Neural cell (in vitro differentiated cells): Measurements from ENCODE around the gene BLTP3B. TPM values are rescaled to one million over a fixed set of nuclear protein-coding genes. Genes with fewer than 3 reads are reported as not detected.

Experiments
- H2AFZ ChIP-seq: fragments of 200-600, 300-800 bp; sonication (generic), shearing (Covaris generic); 2 replicates; pipeline ENCODE4 v1.6.0; 2014; ENCODE audit warnings: low read depth, mild to moderate bottlenecking, antibody characterized with exemption, low read length, moderate library complexity
- H3F3A ChIP-seq: fragments of 200-600 bp; shearing (Covaris generic); 2 replicates; pipeline ENCODE4 v1.6.1; 2016; ENCODE audit warnings: mild to moderate bottlenecking, moderate library complexity, mixed read lengths, antibody characterized with exemption, low read length; ENCODE audit not compliant: insufficient read depth, poor library complexity, severe bottlenecking
- H3K27ac ChIP-seq: fragments of 200-600, 300-800 bp; sonication (generic), shearing (Covaris generic); 2 replicates; pipeline ENCODE4 v1.5.1; 2014; ENCODE audit warnings: mild to moderate bottlenecking, low read length, moderate library complexity
- H3K27me3 ChIP-seq: fragments of 300-800, 200-600 bp; sonication (generic), shearing (Covaris generic); 2 replicates; pipeline ENCODE4 v1.6.0; 2014; ENCODE audit warnings: mild to moderate bottlenecking, low read depth, low read length, moderate library complexity; ENCODE audit not compliant: insufficient read depth
- H3K36me3 ChIP-seq: fragments of 300-800, 200-600 bp; sonication (generic), shearing (Covaris generic); 2 replicates; pipeline ENCODE4 v1.5.1; 2014; ENCODE audit warnings: mild to moderate bottlenecking, antibody characterized with exemption, low read length, moderate library complexity; ENCODE audit not compliant: insufficient read depth
- H3K4me2 ChIP-seq: fragments of 300-800, 200-600 bp; sonication (generic), shearing (Covaris generic); 2 replicates; pipeline ENCODE4 v1.6.0; 2014; ENCODE audit warnings: mild to moderate bottlenecking, low read length
- H3K4me3 ChIP-seq: fragments of 300-800, 200-600 bp; sonication (generic), shearing (Covaris generic); 2 replicates; pipeline ENCODE4 v1.5.1; 2014; ENCODE audit warnings: mild to moderate bottlenecking, low read length, moderate library complexity
- H3K79me2 ChIP-seq: fragments of 200-600 bp; shearing (Covaris generic); replicated peaks from 2 replicates; pipeline ENCODE4 v1.6.0; 2014; ENCODE audit warnings: mild to moderate bottlenecking, low read length, moderate library complexity; ENCODE audit not compliant: insufficient read depth
- H3K9ac ChIP-seq: fragments of 300-800, 200-600 bp; sonication (generic), shearing (Covaris generic); 2 replicates; pipeline ENCODE4 v1.6.1; 2016; ENCODE audit warnings: mild to moderate bottlenecking, low read length, mixed read lengths
- H3K9me2 ChIP-seq: fragments of 200-600 bp; shearing (Covaris generic); 2 replicates; pipeline ENCODE4 v1.6.1; 2016; ENCODE audit warnings: mild to moderate bottlenecking, low read length, mixed read lengths; ENCODE audit not compliant: insufficient read depth
- H3K9me3 ChIP-seq: fragments of 200-600, 300-800 bp; sonication (generic), shearing (Covaris generic); 2 replicates; pipeline ENCODE4 v1.6.1; 2016; ENCODE audit warnings: mild to moderate bottlenecking, mixed run types, low read length, moderate library complexity, mixed read lengths
- H4K20me1 ChIP-seq: fragments of 200-600 bp; shearing (Covaris generic); 2 replicates; pipeline ENCODE4 v1.6.1; 2016; ENCODE audit warnings: mild to moderate bottlenecking, mixed run types; ENCODE audit not compliant: insufficient read depth
- EP300 ChIP-seq: fragments of 450-650 bp; conservative IDR thresholded peaks from 2 replicates; pipeline ENCODE4 v1.6.1; 2014; ENCODE audit warnings: antibody characterized with exemption, mild to moderate bottlenecking, moderate library complexity; ENCODE audit not compliant: poor library complexity, severe bottlenecking
- EZH2 ChIP-seq: fragments of 200-600, 300-800 bp; shearing (Covaris generic), sonication (generic); IDR thresholded peaks from 2 replicates; pipeline ENCODE4 v1.6.1; 2014; ENCODE audit warnings: antibody characterized with exemption, low read length, borderline replicate concordance, mild to moderate bottlenecking; ENCODE audit not compliant: insufficient read depth, poor library complexity, severe bottlenecking
- MXI1 ChIP-seq: fragments of 450-650 bp; conservative IDR thresholded peaks from 2 replicates; pipeline ENCODE4 v1.6.1; 2014; ENCODE audit warnings: antibody characterized with exemption, mild to moderate bottlenecking; ENCODE audit not compliant: poor library complexity, severe bottlenecking
- RAD21 ChIP-seq: fragments of 450-650 bp; conservative IDR thresholded peaks from 2 replicates; pipeline ENCODE4 v1.6.1; 2014; ENCODE audit warnings: antibody characterized with exemption, mild to moderate bottlenecking, moderate library complexity
- SMC3 ChIP-seq: fragments of 450-650 bp; conservative IDR thresholded peaks from 2 replicates; pipeline ENCODE4 v1.6.1; 2014; ENCODE audit warnings: antibody characterized with exemption, mild to moderate bottlenecking, moderate library complexity; ENCODE audit not compliant: poor library complexity
- TAF1 ChIP-seq: IDR thresholded peaks from 2 replicates; pipeline ENCODE4 v1.6.1; 2012; ENCODE audit warnings: low read depth
- polyA minus RNA-seq: library from RNA; depleted of rRNA, polyadenylated mRNA; stranded (reverse); fragments of >200 nt; gene quantifications from 2 replicates; pipeline ENCODE4 v1.2.3, GENCODE V29; 2014
- polyA plus RNA-seq: library from polyadenylated mRNA; depleted of rRNA; stranded (reverse); fragments of >200 nt; gene quantifications from 2 replicates; pipeline ENCODE4 v1.2.3, GENCODE V29; 2014
- TF ChIP-seq, protein P1 (sequence below): fragments of 450-650 bp; IDR thresholded peaks from 2 replicates; pipeline ENCODE4 v1.5.1; 2014; ENCODE audit warnings: antibody characterized with exemption, mild to moderate bottlenecking, moderate library complexity; ENCODE audit not compliant: poor library complexity, severe bottlenecking
- TF ChIP-seq, protein P2 (sequence below): IDR thresholded peaks from 2 replicates; pipeline ENCODE4 v1.6.1; 2012; ENCODE audit warnings: borderline replicate concordance

BLTP3B gene, protein sequence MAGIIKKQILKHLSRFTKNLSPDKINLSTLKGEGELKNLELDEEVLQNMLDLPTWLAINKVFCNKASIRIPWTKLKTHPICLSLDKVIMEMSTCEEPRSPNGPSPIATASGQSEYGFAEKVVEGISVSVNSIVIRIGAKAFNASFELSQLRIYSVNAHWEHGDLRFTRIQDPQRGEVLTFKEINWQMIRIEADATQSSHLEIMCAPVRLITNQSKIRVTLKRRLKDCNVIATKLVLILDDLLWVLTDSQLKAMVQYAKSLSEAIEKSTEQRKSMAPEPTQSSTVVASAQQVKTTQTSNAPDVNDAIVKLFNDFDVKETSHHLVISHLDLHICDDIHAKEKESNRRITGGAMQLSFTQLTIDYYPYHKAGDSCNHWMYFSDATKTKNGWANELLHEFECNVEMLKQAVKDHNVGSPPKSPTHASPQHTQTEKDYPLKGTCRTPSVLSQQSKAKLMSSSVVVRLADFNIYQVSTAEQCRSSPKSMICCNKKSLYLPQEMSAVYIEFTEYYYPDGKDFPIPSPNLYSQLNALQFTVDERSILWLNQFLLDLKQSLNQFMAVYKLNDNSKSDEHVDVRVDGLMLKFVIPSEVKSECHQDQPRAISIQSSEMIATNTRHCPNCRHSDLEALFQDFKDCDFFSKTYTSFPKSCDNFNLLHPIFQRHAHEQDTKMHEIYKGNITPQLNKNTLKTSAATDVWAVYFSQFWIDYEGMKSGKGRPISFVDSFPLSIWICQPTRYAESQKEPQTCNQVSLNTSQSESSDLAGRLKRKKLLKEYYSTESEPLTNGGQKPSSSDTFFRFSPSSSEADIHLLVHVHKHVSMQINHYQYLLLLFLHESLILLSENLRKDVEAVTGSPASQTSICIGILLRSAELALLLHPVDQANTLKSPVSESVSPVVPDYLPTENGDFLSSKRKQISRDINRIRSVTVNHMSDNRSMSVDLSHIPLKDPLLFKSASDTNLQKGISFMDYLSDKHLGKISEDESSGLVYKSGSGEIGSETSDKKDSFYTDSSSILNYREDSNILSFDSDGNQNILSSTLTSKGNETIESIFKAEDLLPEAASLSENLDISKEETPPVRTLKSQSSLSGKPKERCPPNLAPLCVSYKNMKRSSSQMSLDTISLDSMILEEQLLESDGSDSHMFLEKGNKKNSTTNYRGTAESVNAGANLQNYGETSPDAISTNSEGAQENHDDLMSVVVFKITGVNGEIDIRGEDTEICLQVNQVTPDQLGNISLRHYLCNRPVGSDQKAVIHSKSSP (N-terminal part only)
- polyA plus RNA-seq (29.2 and 31.6 TPM in 2 replicates), polyA minus RNA-seq (88.1 and 98.7 TPM in 2 replicates)

DNA sequence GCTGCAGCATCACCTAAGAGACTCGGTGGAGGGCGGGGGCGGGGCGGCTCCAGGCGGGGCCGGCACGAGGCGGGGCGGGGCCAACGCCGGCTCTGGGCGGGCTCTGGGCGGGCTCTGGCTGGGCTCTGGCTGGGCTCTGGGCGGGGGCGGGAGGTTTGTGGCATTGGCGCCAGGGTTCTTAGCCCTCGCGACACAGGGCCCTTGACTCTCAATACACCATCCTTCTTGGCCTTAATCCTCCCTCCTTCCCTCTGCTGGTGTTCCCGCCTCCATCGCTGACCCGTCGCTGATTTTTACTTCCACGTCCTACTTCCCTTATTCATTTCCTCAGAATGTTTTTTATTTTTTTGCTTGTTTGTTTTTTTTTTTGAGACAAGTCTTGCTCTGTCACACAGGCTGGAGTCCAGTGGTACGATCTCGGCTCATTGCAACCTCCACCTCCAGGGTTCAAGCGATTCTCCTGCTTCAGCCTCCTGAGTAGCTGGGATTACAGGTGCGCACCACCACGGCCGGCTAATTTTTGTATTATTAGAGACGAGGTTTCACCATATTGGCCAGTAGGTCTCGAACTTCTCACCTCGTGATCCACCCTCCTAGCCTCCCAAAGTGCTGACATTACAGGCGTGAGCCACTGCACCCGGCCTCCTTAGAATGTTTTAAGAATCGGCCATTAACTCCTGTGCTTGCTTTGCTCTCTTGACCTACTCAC is at the start of gene BLTP3B:
Gene BLTP3B, minus strand, starts transcription at position 24 of the 709 bp plus-strand sequence. CDS start 239 bp downstream, outside the sequence.
- Histone ChIP-seq H4K20me1 (no peaks in the 10 kb centered on the region), H2AFZ (peak within 1 kb of the TSS; percentile 89), H3K9ac (peak within 1 kb of the TSS; percentile 99)

DNA sequence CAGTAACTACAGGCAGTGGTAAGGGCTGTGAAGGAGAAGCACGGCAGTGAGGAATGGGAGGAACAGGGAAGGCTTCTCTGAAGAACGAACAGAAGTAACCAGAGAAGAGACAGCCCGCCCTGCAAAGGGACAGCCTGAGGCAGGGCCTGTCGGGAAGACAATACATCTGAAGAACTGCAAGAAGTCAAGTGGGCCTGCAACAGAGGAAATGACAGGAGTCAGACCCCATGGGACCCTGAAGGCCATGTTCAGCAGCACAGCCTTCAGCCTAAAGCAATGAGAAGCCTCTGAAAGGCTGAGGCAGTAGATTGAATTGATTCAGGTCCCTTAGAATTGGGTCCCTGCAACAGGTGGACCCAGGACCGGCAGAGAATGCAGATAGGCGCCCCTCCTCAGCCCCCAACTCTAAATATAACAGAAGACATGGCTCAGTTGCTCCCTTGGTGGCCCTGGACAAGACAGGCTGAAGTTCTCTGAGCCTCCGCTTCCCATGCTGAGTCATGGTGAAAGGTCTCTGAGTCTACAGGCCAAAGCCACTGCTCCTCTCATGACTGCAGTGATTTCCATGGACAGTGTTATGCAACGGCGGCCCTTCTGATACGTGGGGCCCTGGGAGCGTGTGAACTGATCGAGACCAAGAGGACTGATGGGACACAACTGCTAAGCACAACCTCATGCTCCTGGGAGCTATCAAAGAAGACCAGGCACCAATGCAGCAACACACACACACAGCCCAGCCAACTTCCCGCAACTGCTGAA is 47.1 kb upstream of the BLTP3B start:
- H3K9ac ChIP-seq: no peak overlapping the region
- no peaks in the 10 kb centered on the region for H3F3A ChIP-seq
- H3K4me2 ChIP-seq: no peak overlapping the region
- H4K20me1 ChIP-seq: no peaks in the 10 kb centered on the region
- H2AFZ ChIP-seq: no peak overlapping the region
- no peaks in the 10 kb centered on the region for H3K27me3 ChIP-seq
- H3K9me3 ChIP-seq: no peaks in the 10 kb centered on the region
- H3K4me3 ChIP-seq: no peak overlapping the region
- no peaks in the 10 kb centered on the region for H3K79me2 ChIP-seq
- H3K9me2 ChIP-seq: no peaks in the 10 kb centered on the region
- H3K36me3 ChIP-seq: no peaks in the 10 kb centered on the region
- no peak overlapping the region for H3K27ac ChIP-seq
- no peak for TF ChIP-seq TAF1
- TF ChIP-seq SMC3: no peak
- TF ChIP-seq, protein P1, sequence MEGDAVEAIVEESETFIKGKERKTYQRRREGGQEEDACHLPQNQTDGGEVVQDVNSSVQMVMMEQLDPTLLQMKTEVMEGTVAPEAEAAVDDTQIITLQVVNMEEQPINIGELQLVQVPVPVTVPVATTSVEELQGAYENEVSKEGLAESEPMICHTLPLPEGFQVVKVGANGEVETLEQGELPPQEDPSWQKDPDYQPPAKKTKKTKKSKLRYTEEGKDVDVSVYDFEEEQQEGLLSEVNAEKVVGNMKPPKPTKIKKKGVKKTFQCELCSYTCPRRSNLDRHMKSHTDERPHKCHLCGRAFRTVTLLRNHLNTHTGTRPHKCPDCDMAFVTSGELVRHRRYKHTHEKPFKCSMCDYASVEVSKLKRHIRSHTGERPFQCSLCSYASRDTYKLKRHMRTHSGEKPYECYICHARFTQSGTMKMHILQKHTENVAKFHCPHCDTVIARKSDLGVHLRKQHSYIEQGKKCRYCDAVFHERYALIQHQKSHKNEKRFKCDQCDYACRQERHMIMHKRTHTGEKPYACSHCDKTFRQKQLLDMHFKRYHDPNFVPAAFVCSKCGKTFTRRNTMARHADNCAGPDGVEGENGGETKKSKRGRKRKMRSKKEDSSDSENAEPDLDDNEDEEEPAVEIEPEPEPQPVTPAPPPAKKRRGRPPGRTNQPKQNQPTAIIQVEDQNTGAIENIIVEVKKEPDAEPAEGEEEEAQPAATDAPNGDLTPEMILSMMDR: no peak
- TF ChIP-seq, protein P2, sequence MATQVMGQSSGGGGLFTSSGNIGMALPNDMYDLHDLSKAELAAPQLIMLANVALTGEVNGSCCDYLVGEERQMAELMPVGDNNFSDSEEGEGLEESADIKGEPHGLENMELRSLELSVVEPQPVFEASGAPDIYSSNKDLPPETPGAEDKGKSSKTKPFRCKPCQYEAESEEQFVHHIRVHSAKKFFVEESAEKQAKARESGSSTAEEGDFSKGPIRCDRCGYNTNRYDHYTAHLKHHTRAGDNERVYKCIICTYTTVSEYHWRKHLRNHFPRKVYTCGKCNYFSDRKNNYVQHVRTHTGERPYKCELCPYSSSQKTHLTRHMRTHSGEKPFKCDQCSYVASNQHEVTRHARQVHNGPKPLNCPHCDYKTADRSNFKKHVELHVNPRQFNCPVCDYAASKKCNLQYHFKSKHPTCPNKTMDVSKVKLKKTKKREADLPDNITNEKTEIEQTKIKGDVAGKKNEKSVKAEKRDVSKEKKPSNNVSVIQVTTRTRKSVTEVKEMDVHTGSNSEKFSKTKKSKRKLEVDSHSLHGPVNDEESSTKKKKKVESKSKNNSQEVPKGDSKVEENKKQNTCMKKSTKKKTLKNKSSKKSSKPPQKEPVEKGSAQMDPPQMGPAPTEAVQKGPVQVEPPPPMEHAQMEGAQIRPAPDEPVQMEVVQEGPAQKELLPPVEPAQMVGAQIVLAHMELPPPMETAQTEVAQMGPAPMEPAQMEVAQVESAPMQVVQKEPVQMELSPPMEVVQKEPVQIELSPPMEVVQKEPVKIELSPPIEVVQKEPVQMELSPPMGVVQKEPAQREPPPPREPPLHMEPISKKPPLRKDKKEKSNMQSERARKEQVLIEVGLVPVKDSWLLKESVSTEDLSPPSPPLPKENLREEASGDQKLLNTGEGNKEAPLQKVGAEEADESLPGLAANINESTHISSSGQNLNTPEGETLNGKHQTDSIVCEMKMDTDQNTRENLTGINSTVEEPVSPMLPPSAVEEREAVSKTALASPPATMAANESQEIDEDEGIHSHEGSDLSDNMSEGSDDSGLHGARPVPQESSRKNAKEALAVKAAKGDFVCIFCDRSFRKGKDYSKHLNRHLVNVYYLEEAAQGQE: no peak
- TF ChIP-seq EP300: no peak
- TF ChIP-seq MXI1: no peak
- TF ChIP-seq RAD21: no peak

More for the DNA sequence above, at the start of gene BLTP3B:
- H3K36me3 ChIP-seq: no peaks in the 10 kb centered on the region
- H3K27me3 ChIP-seq: no peaks in the 10 kb centered on the region
- peak within 1 kb of the TSS; percentile 99 for H3K4me3 ChIP-seq
- H3K27ac ChIP-seq: peak within 1 kb of the TSS; percentile 97
- H3K4me2 ChIP-seq: peak within 1 kb of the TSS; percentile 85
- H3K9me2 ChIP-seq: no peaks in the 10 kb centered on the region
- TF ChIP-seq, protein P2: no peak
- no peak for TF ChIP-seq EP300
- no peak for TF ChIP-seq EZH2
- TF ChIP-seq MXI1: no peak
- TF ChIP-seq TAF1: no peak
- H3F3A ChIP-seq: no peaks in the 10 kb centered on the region
- no peaks in the 10 kb centered on the region for H3K9me3 ChIP-seq
- H3K79me2 ChIP-seq: peaks cover 30% of the 10 kb centered on the region
